Activated CD8-positive, alpha-beta memory T cell treated with anti-CD3 and anti-CD28 coated beads, Interleukin-2, amount 10 ng/mL, durations not matched to agents 7 days and 5 days (primary cell): Measurements from ENCODE around the gene PDLIM5. TPM values are rescaled to one million over a fixed set of nuclear protein-coding genes. Genes with fewer than 3 reads are reported as not detected.
"Not testable (repeated sequence)": the region's sequence is repeated elsewhere in the genome, so short reads cannot be mapped to it uniquely, and the experiment has no call there.

ENCODE experiments used
- ATAC-seq: fragments of 150-1000 bp; cut with Tn5 transposase; one replicate; pipeline ENCODE4 v1.10.0; 2021; ENCODE audit warnings: moderate library complexity
- CTCF ChIA-PET: fragments of 350-600 bp; sonication (Branson Sonifier 250); formaldehyde crosslinking; loops from one replicate; lab custom pipeline; 2021; ENCODE audit warnings: antibody characterized with exemption; lab: Charles Lee
- DNase-seq: peaks from one replicate; pipeline ENCODE4 v3.0.0-alpha.2; 2020
- H3K27ac Mint-ChIP-seq: one replicate; pipeline ENCODE4 v1.8.0; 2021; ENCODE audit warnings: mild to moderate bottlenecking, mixed read lengths
- H3K27me3 Mint-ChIP-seq: one replicate; pipeline ENCODE4 v1.8.0; 2021; ENCODE audit warnings: mixed read lengths
- H3K36me3 Mint-ChIP-seq: one replicate; pipeline ENCODE4 v1.8.0; 2021; ENCODE audit warnings: mild to moderate bottlenecking, mixed read lengths
- H3K4me1 Mint-ChIP-seq: one replicate; pipeline ENCODE4 v1.8.0; 2021; ENCODE audit warnings: mixed read lengths
- H3K4me3 Mint-ChIP-seq: one replicate; pipeline ENCODE4 v1.8.0; 2021; ENCODE audit warnings: mild to moderate bottlenecking, moderate library complexity, mixed read lengths
- H3K9me3 Mint-ChIP-seq: one replicate; pipeline ENCODE4 v1.8.0; 2022; ENCODE audit warnings: low read depth, mixed read lengths
- total RNA-seq, 2 experiments: library from RNA; stranded (reverse); gene quantifications; one replicate each; pipeline ENCODE4 v1.2.3, GENCODE V29; 2021

The PDLIM5 gene, protein sequence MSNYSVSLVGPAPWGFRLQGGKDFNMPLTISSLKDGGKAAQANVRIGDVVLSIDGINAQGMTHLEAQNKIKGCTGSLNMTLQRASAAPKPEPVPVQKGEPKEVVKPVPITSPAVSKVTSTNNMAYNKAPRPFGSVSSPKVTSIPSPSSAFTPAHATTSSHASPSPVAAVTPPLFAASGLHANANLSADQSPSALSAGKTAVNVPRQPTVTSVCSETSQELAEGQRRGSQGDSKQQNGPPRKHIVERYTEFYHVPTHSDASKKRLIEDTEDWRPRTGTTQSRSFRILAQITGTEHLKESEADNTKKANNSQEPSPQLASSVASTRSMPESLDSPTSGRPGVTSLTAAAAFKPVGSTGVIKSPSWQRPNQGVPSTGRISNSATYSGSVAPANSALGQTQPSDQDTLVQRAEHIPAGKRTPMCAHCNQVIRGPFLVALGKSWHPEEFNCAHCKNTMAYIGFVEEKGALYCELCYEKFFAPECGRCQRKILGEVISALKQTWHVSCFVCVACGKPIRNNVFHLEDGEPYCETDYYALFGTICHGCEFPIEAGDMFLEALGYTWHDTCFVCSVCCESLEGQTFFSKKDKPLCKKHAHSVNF
- total RNA-seq, result 10 to 100 TPM; 21.7 to 21.8 TPM

DNA sequence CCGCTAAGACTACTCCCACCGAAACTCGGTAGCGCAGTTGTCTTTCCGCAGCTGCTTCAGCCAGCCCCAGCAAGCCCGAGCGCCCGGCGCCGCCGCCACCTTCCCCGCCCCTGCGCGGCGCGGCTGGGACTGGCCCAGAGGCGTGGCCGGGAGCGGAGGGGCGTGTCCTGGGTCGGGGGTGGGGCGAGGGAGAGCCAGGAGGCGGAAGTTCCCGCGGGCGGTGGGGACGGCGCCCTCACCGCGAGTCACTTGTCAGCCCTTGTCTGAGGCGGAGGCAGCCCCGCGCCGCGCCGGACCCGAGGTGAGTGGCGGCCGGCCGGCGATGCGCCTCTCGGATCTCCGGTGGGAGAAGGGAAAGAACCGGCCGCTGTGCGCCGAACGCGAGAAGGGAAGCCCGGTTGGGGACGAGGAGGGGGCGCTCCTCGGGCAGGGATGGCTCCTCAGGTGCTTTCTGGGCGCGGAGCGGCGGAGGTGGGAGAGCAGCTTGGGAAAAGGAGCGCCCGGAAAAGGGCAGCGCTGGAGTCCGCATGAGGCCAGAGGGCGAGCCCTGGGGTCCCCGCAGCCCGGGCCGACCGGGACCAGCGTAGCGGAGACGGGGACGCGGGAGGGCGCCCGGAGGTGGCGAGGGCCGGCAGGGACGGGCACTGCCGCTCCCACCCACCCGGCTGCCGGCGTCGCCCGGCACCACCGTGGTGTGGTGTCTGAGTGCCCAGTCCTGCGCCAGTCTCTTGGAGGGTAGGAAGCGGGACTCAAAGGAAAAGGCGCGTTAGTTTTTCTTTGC, at the start of gene PDLIM5:
PDLIM5 (plus strand) TSS at position 248 of the 781 bp plus-strand sequence. CDS start 3,347 bp downstream, outside the sequence.
- H3K27me3 Mint-ChIP-seq, result peaks cover 25% of the 10 kb centered on the region
- peak within 1 kb of the TSS; percentile 76 for H3K27ac Mint-ChIP-seq
- H3K4me3 Mint-ChIP-seq, result peak within 1 kb of the TSS; percentile 84
- H3K9me3 Mint-ChIP-seq, result no peaks in the 10 kb centered on the region
- H3K4me1 Mint-ChIP-seq, result peaks cover 18% of the 10 kb centered on the region
- ATAC-seq, result peak; percentile 94
- peak; percentile 91 for DNase-seq
- CTCF ChIA-PET, result no interaction called here
- H3K36me3 Mint-ChIP-seq, result peaks cover 9% of the 10 kb centered on the region

DNA sequence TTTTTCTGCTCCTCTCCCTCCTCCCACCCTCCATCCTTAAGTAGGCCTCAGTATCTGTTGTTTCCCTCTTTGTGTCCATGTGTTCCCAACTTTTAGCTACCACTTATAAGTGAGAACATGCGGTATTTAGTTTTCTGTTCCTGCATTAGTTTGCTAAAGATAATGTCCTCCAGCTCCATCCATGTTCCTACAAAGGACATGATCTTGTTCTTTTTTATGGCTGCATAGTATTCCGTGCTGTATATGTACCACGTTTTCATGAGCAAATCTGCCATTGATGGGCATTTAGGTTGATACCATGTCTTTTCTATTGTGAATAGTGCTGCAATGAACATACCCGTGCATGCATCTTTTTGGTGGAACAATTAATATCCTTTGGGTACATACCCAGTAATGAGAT, 49.3 kb upstream of the PDLIM5 start:
- DNase-seq, ATAC-seq, H3K4me3 Mint-ChIP-seq, H3K27ac Mint-ChIP-seq, H3K9me3 Mint-ChIP-seq, CTCF ChIA-PET, H3K27me3 Mint-ChIP-seq, H3K36me3 Mint-ChIP-seq, H3K4me1 Mint-ChIP-seq: not testable (repeated sequence)

DNA sequence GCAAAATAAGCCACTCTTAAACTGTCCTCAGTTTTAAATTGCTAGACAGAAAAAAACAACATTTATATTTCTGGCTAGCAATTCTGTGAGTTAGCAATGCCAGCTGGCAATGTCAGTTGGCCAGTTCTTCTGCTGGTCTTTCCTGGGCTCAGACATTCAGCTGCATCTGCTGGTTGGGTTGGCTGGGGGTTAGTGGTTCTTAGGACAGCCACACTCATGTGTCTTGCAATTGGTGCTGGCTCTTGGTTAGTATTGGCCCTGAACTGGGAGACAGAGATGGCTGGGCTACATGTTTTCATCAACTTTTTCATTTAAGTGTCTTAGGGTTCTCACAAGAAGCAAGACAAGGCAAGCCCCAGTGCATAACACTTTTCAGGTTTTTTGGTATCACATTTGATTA, 48.0 kb upstream of the PDLIM5 start:
- Mint-ChIP-seq H3K9me3 (no peaks in the 10 kb centered on the region), H3K27ac (no peak overlapping the region), H3K36me3 (peaks cover 2% of the 10 kb centered on the region), H3K27me3 (peaks cover under 1% of the 10 kb centered on the region), H3K4me3 (no peak overlapping the region), H3K4me1 (no peaks in the 10 kb centered on the region)
- ATAC-seq, result no peak
- CTCF ChIA-PET, result interaction anchor here (0.5 kb wide), 1 partner anchor 330 kb away, joined by 3 read pairs; no protein-coding TSS in a partner anchor
- no peak for DNase-seq

DNA sequence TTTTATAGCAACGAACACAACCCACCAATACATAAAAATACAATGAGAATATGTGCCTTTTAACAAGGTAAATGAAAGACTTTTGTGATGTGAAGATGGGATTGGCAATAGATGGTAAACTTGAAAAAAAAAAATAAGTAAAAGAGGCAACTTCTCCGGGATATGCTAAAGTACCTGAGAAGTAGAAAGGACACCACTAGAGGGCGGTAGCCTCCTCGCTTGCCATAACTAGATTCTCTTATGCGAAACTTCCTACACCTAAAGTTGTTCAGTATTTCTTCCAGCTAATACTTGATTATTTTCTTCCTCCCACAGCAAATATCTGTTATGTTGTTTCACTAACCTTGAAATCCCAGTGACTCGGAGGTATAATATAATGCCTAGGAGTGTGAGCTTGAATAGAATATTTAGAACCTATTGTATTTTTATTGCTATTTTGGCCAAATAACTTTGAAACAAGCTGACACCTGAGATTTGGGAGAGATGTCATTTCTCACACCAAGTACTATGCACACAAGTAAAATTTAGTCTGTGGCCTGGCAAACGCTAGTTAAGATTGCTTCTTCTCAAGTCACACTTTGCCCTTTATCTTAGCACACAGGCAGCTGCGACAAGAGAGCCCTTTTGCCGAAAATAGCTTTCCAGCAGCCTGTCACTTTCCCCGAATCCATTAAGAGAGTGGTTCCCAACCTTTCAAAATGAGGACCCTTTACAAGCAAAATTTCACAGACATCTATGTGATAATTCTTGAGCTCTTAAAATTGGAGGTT, 44.9 kb upstream of the PDLIM5 start:
- H3K27ac Mint-ChIP-seq, result no peak overlapping the region
- no peaks in the 10 kb centered on the region for H3K4me1 Mint-ChIP-seq
- ATAC-seq, result peak; percentile 51
- CTCF ChIA-PET, result interaction anchor here (0.6 to 1.7 kb wide), 15 partner anchors 11 to 192 kb away, joined by 3 to 7 read pairs (median 3); no protein-coding TSS in a partner anchor
- no peak overlapping the region for H3K4me3 Mint-ChIP-seq
- peaks cover 5% of the 10 kb centered on the region for H3K27me3 Mint-ChIP-seq
- no peaks in the 10 kb centered on the region for H3K9me3 Mint-ChIP-seq
- peak; percentile 62 for DNase-seq
- H3K36me3 Mint-ChIP-seq, result peaks cover 2% of the 10 kb centered on the region

DNA sequence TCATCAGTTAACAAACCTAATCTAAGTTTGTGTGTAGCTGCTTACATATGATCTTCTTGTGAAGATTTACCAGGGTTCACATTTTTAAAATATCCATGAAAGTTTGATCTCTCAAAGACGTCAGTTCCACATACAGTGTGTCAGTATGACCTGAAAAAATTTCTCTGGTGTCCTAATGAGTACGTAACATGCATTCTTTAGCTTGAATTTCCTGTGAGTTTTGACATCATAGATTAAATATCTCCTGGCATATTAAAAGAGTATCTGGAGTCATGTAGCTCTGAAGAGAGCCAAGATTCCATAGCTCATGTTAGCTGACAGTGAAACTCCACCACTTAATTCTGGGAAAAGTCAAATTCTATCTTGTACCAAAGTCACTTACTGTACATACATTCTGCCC, 43.9 kb upstream of the PDLIM5 start:
- CTCF ChIA-PET, result interaction anchor here (0.9 to 1.7 kb wide), 6 partner anchors 12 to 185 kb away, joined by 3 to 7 read pairs (median 5); no protein-coding TSS in a partner anchor
- Mint-ChIP-seq H3K9me3 (no peaks in the 10 kb centered on the region), H3K4me3 (no peak overlapping the region), H3K4me1 (no peaks in the 10 kb centered on the region), H3K27me3 (peaks cover 13% of the 10 kb centered on the region), H3K27ac (no peak overlapping the region), H3K36me3 (no peaks in the 10 kb centered on the region)
- ATAC-seq (no peak), DNase-seq (no peak)

DNA sequence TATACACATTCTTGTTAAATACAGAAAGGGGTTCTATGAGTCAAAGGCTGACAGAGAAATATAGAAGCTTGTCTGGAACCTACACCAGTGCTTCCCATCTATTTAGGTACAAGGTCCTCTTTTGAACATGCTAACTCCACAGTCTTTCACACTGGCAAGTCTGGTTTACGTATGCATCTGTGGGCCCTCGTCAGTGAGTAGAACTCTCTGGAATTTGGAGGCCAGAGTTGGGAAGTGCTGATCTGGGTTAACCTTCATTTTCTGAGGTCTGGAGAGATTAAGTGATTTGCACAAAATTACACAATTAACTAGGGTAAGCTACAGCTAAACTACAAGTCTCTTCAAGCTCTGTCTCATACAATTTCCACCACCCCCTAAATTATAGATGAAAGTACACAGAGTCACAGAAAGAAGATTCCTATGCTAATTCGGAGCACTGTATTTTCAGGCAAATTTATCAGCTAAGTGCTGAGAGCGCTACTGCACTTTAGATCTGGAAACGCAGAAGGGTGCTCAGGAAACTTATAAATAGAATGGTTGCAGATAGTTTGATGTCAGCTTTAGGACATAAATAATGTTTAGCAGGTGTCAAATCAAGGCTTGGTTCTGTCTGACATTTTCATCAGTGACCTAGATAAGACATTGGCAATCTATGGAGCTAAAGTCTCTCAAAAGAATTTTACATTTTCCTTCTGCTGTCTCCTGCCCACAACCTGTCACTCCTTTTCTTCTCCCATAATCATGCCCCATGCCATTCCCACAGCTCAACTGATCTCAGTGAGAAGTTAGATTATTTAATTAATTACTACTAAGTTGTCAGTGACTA, 43.0 kb upstream of the PDLIM5 start:
- DNase-seq (no peak), ATAC-seq (no peak)
- H3K9me3 Mint-ChIP-seq, result no peaks in the 10 kb centered on the region
- CTCF ChIA-PET, result no interaction called here
- no peaks in the 10 kb centered on the region for H3K4me1 Mint-ChIP-seq
- H3K27me3 Mint-ChIP-seq, result peaks cover 20% of the 10 kb centered on the region
- no peak overlapping the region for H3K4me3 Mint-ChIP-seq
- no peaks in the 10 kb centered on the region for H3K36me3 Mint-ChIP-seq
- H3K27ac Mint-ChIP-seq, result no peak overlapping the region

DNA sequence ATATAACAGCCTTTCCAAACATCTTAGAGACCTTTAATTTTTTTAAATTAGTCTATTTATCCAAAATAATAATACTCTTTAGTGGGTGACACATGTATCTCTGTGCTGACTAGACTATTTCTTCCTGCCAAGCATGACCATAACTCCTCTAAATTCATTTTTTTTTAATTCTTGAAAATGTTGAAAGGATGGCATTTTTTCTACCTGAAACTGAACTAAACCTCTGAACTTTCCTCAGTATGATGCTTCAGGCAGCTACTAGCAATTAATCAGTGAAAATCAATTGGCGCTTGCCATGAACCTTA, 42.4 kb upstream of the PDLIM5 start:
- H3K4me3 Mint-ChIP-seq, result no peak overlapping the region
- no peaks in the 10 kb centered on the region for H3K4me1 Mint-ChIP-seq
- no peaks in the 10 kb centered on the region for H3K36me3 Mint-ChIP-seq
- no peaks in the 10 kb centered on the region for H3K9me3 Mint-ChIP-seq
- H3K27me3 Mint-ChIP-seq, result peaks cover 25% of the 10 kb centered on the region
- CTCF ChIA-PET, result no interaction called here
- no peak overlapping the region for H3K27ac Mint-ChIP-seq
- DNase-seq, result no peak
- ATAC-seq, result no peak

DNA sequence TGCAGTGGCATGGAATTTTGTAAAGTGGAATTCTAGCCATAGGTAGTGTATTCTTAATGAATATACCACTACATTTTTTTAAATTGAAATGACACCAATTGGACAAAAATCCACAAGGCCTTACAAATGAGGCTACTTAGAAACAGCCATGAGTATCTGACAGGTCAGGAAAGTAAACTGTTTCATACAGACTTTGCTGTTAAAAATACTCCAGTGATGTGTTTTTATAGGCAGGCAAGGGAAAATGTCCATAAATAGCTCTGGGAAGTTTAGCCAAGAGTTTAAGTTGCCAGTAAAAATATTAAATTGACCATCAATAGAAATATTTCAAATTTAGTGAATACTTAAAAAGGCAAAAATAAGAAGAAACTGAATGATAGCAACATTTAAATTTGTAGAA, 41.8 kb upstream of the PDLIM5 start:
- Mint-ChIP-seq H3K4me1 (no peaks in the 10 kb centered on the region), H3K4me3 (no peak overlapping the region), H3K27ac (no peak overlapping the region), H3K9me3 (no peaks in the 10 kb centered on the region), H3K27me3 (peaks cover 26% of the 10 kb centered on the region), H3K36me3 (no peaks in the 10 kb centered on the region)
- CTCF ChIA-PET, result no interaction called here
- no peak for ATAC-seq
- DNase-seq, result no peak

DNA sequence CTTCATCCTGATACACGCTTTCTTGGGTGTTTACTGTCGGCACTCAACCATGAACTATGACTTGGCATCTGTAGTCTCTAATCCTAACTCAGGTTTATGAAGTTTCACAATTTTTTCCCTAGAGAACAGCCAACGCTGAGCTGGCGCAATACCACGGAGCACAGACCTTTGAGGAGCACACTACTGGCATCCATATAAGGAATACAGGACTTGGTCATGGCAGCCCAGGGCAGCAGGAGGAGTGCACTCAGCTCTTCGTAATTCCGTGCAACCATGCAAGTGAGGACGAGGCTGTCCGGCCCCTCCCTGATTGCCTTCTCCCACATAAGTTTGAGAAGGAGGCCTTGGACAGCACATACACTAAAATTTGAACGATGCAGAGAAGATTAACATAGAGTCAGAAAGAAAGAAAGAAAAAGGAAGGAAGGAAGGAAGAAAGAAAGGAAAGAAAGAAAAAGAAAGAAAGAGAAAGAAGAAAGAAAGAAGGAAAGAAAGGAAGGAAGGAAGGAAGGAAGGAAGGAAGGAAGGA, 41.0 kb upstream of the PDLIM5 start:
- ATAC-seq (no peak), DNase-seq (no peak)
- Mint-ChIP-seq H3K27ac (no peak overlapping the region), H3K9me3 (no peaks in the 10 kb centered on the region), H3K4me3 (no peak overlapping the region), H3K27me3 (peaks cover 26% of the 10 kb centered on the region), H3K36me3 (no peaks in the 10 kb centered on the region), H3K4me1 (no peaks in the 10 kb centered on the region)
- CTCF ChIA-PET, result no interaction called here

DNA sequence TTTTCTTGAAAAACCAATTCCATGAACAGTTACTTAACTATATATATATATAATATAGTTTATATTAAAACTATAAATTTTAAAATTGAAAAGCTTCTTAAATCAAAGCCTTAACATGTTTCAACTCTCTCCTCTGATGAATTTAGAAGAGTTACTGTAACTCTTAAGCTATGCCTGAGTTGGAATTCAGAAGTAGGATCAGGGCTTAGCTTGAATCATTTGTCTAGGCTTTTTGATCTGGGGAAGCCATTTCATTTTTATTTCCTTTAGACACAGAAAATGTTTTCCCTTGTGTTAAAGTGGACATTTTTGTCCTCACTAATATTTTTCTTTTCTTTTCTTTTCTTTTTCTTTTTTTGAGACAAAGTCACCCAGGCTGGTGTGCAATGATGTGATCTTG, 40.4 kb upstream of the PDLIM5 start:
- CTCF ChIA-PET, result no interaction called here

DNA sequence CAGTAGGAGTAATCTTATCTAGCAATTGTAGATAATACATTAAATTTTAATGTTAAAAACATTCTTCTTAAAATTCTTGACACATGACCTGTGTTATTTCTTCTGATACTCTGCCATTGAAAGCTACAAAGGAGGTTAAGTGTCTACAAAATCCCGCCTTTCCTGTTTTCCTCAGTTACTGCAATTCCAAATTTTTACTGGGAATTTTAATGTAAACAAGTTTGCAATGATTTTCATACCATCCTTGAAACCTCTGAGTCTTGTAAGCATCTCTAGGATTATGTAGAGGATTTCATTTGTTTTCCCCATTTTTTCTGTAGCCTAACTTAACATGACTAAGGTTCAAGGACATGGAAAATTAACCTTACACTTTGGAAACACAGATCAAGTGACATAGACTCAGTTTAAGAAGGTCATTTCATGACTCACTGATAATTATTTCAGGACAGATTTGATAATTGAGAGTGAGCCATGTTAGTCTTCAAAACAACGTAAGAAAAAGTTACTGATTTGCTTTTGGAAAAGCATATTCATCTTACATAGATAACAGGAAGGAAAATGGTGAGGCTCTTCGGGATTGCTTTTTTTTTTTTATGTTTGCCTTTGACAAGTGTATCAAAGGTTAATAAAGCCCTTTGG, 39.6 kb upstream of the PDLIM5 start:
- CTCF ChIA-PET, result no interaction called here
- Mint-ChIP-seq H3K36me3 (no peaks in the 10 kb centered on the region), H3K27me3 (peaks cover 31% of the 10 kb centered on the region), H3K27ac (no peak overlapping the region), H3K4me1 (no peaks in the 10 kb centered on the region), H3K4me3 (no peak overlapping the region), H3K9me3 (no peaks in the 10 kb centered on the region)
- no peak for ATAC-seq
- no peak for DNase-seq

More for the DNA sequence above, 40.4 kb upstream of the PDLIM5 start:
- H3K4me1 Mint-ChIP-seq, result no peaks in the 10 kb centered on the region
- ATAC-seq (no peak), DNase-seq (no peak)
- peaks cover 26% of the 10 kb centered on the region for H3K27me3 Mint-ChIP-seq
- H3K4me3 Mint-ChIP-seq, result no peak overlapping the region
- H3K9me3 Mint-ChIP-seq, result no peaks in the 10 kb centered on the region
- H3K27ac Mint-ChIP-seq, result no peak overlapping the region
- no peaks in the 10 kb centered on the region for H3K36me3 Mint-ChIP-seq

DNA sequence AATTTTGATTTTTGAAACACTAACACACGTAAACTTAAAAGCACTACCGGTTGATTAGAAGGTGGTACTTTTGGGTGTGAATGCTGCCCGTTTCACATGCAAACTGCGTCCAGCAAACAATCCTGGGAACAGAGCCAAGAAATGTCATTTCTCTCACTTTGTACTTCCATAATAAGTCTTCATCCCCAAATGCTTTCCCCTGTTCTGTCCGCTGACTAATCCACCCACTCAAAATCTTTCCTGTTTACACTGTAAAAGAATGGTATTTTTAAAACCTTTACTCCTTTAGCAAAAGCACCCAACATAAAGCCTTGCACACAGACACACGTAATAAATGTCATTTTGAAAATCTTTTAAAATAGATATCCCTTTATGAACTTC, 39.1 kb upstream of the PDLIM5 start:
- ATAC-seq (no peak), DNase-seq (no peak)
- H3K4me3 Mint-ChIP-seq, result no peak overlapping the region
- H3K36me3 Mint-ChIP-seq, result no peaks in the 10 kb centered on the region
- peaks cover 35% of the 10 kb centered on the region for H3K27me3 Mint-ChIP-seq
- H3K9me3 Mint-ChIP-seq, result no peaks in the 10 kb centered on the region
- no peak overlapping the region for H3K27ac Mint-ChIP-seq
- no peaks in the 10 kb centered on the region for H3K4me1 Mint-ChIP-seq
- CTCF ChIA-PET, result no interaction called here
